Activated CD8-positive, alpha-beta T cell treated with anti-CD3 and anti-CD28 coated beads for 36 hours (primary cell): ENCODE measurements around the gene DNASE1L2. TPM values are rescaled to one million over a fixed set of nuclear protein-coding genes. Genes with fewer than 3 reads are reported as not detected.

Experiments used
- ATAC-seq: fragments of 200-7000 bp; cut with Tn5 transposase; one replicate; pipeline ENCODE4 v1.10.0; 2021; ENCODE audit warnings: mild to moderate bottlenecking, moderate library complexity
- CTCF ChIA-PET: fragments of 350-600 bp; sonication (Branson Sonifier 250); formaldehyde crosslinking; loops from one replicate; lab custom pipeline; 2021; ENCODE audit warnings: antibody characterized with exemption; lab: Charles Lee
- POLR2A ChIA-PET: fragments of 350-600 bp; sonication (Branson Sonifier 250); formaldehyde crosslinking; loops from one replicate; lab custom pipeline; 2021; ENCODE audit warnings: antibody characterized with exemption; lab: Charles Lee
- DNase-seq: peaks from one replicate; pipeline ENCODE4 v3.0.0-alpha.2; 2020
- H3K27ac Mint-ChIP-seq: one replicate; pipeline ENCODE4 v1.8.0; 2021; ENCODE audit warnings: mild to moderate bottlenecking, mixed read lengths
- H3K27me3 Mint-ChIP-seq: one replicate; pipeline ENCODE4 v1.8.0; 2021; ENCODE audit warnings: mixed read lengths
- H3K36me3 Mint-ChIP-seq: one replicate; pipeline ENCODE4 v1.8.0; 2021; ENCODE audit warnings: low read depth, mixed read lengths
- H3K4me1 Mint-ChIP-seq: one replicate; pipeline ENCODE4 v1.8.0; 2021; ENCODE audit warnings: low read depth, mixed read lengths
- H3K4me3 Mint-ChIP-seq: one replicate; pipeline ENCODE4 v1.8.0; 2021; ENCODE audit warnings: mild to moderate bottlenecking, moderate library complexity, mixed read lengths
- H3K9me3 Mint-ChIP-seq: one replicate; pipeline ENCODE4 v1.8.0; 2021; ENCODE audit warnings: mixed read lengths
- CTCF ChIP-seq: fragments of 200-600 bp; IDR thresholded peaks from one replicate; pipeline ENCODE4 v1.8.0; 2022; ENCODE audit warnings: antibody characterized with exemption, mild to moderate bottlenecking
- intact Hi-C: fragments of 100-400 bp; cut with micrococcal nuclease; formaldehyde crosslinking; loops from one replicate; pipeline ENCODE4 v1.10.0; 2022
- total RNA-seq, 2 experiments: library from RNA; stranded (reverse); gene quantifications; one replicate each; pipeline ENCODE4 v1.2.3, GENCODE V29; 2021

The DNASE1L2 gene
- total RNA-seq, 2 experiments from 2014 or later, result 0.32 to 0.51 TPM

- intact Hi-C loops, result no loop called here
- no peak for TF ChIP-seq CTCF
- DNase-seq (no peak), ATAC-seq (no peak)
- Mint-ChIP-seq H3K36me3 (peaks cover 30% of the 10 kb centered on the region), H3K4me3 (no peak overlapping the region), H3K27ac (no peak overlapping the region), H3K4me1 (peaks cover 2% of the 10 kb centered on the region), H3K27me3 (no peaks in the 10 kb centered on the region), H3K9me3 (no peaks in the 10 kb centered on the region)
- ChIA-PET CTCF (no interaction called here), POLR2A (interaction anchor here (1.3 to 2.7 kb wide), 2 partner anchors 8 to 10 kb away, joined by 4 to 9 read pairs; no protein-coding TSS in a partner anchor)
These were observed 2.1 kb upstream of the DNASE1L2 start for GRCh38 chr16:2233872-2234812.

- H3K27ac Mint-ChIP-seq, result no peak overlapping the region
- no peak for ATAC-seq
- no peaks in the 10 kb centered on the region for H3K9me3 Mint-ChIP-seq
- peaks cover 2% of the 10 kb centered on the region for H3K4me1 Mint-ChIP-seq
- CTCF ChIA-PET, result no interaction called here
- intact Hi-C loops, result no loop called here
- H3K36me3 Mint-ChIP-seq, result peaks cover 26% of the 10 kb centered on the region
- H3K4me3 Mint-ChIP-seq, result no peak overlapping the region
- TF ChIP-seq CTCF, result no peak
- H3K27me3 Mint-ChIP-seq, result no peaks in the 10 kb centered on the region
- POLR2A ChIA-PET, result interaction anchor here (2.7 to 3.5 kb wide), 2 partner anchors 8 to 17 kb away, joined by 9 to 16 read pairs; partner anchors contain the start of gene ECI1
- DNase-seq, result no peak
These were observed 1.5 kb upstream of the DNASE1L2 start for GRCh38 chr16:2234813-2235170.

GRCh38 chr16:2235234-2235651, 1.0 kb upstream of the DNASE1L2 start:
- peaks cover 24% of the 10 kb centered on the region for H3K36me3 Mint-ChIP-seq
- ChIA-PET CTCF (no interaction called here), POLR2A (interaction anchor here (2.7 to 3.5 kb wide), 2 partner anchors 9 to 16 kb away, joined by 9 to 16 read pairs; partner anchors contain the start of gene ECI1)
- no peaks in the 10 kb centered on the region for H3K27me3 Mint-ChIP-seq
- no peak for TF ChIP-seq CTCF
- no peak overlapping the region for H3K27ac Mint-ChIP-seq
- intact Hi-C loops, result no loop called here
- peaks cover 2% of the 10 kb centered on the region for H3K4me1 Mint-ChIP-seq
- H3K9me3 Mint-ChIP-seq, result no peaks in the 10 kb centered on the region
- no peak for ATAC-seq
- no peak overlapping the region for H3K4me3 Mint-ChIP-seq
- no peak for DNase-seq

GRCh38 chr16:2235695-2236336, 428 bp upstream of the DNASE1L2 start:
- no peak for TF ChIP-seq CTCF
- ATAC-seq (no peak), DNase-seq (no peak)
- ChIA-PET CTCF (interaction anchor here (0.8 kb wide), 1 partner anchor 193 kb away, joined by 3 read pairs; no protein-coding TSS in a partner anchor), POLR2A (interaction anchor here (1.0 to 3.5 kb wide), 5 partner anchors 9 to 81 kb away, joined by 3 to 16 read pairs (median 4); partner anchors contain the start of genes ECI1 and TRAF7)
- H3K27ac Mint-ChIP-seq, result no peak overlapping the region
- no peak overlapping the region for H3K4me3 Mint-ChIP-seq
- peaks cover 23% of the 10 kb centered on the region for H3K36me3 Mint-ChIP-seq
- no peaks in the 10 kb centered on the region for H3K9me3 Mint-ChIP-seq
- intact Hi-C loops, result no loop called here
- H3K27me3 Mint-ChIP-seq, result no peaks in the 10 kb centered on the region
- H3K4me1 Mint-ChIP-seq, result peaks cover 2% of the 10 kb centered on the region
